Lung (tissue), 12 donors: ENCODE data around the gene MYLK. TPM values are rescaled to one million over a fixed set of nuclear protein-coding genes. Genes with fewer than 3 reads are reported as not detected.

Experiments used
- ATAC-seq: fragments of 200-7000 bp; cut with Tn5 transposase; one replicate; pipeline ENCODE4 v1.9.1; 2020; ENCODE audit warnings: moderate number of reproducible peaks; ENCODE audit not compliant: insufficient read depth, low FRiP score
- DNase-seq, 3 donors: peaks; one replicate each; pipeline ENCODE4 v3.0.0-alpha.2; 2013 to 2017
- H3K27ac ChIP-seq, 2 donors: one replicate each; pipeline ENCODE4 v1.5.1; 2013; ENCODE audit warnings: mild to moderate bottlenecking in 2 of 2, moderate library complexity in 2 of 2, control low read depth in 1 of 2, inconsistent platforms in 1 of 2, low read depth in 1 of 2, low read length in 1 of 2
- H3K27me3 ChIP-seq, 3 donors: one replicate each; pipeline ENCODE4 v1.5.1; 2013; ENCODE audit warnings: low read length in 2 of 3; ENCODE audit not compliant: control insufficient read depth in 3 of 3, insufficient read depth in 3 of 3
- H3K36me3 ChIP-seq, 4 donors: one replicate each; pipeline ENCODE4 v1.5.1; 2013; ENCODE audit warnings: low read length in 4 of 4, mild to moderate bottlenecking in 1 of 4, moderate library complexity in 1 of 4; ENCODE audit not compliant: control insufficient read depth in 4 of 4, insufficient read depth in 4 of 4
- H3K4me1 ChIP-seq, 5 donors: one replicate each; pipeline ENCODE4 v1.5.1; 2013; ENCODE audit warnings: low read length in 5 of 5, mild to moderate bottlenecking in 2 of 5, moderate library complexity in 1 of 5; ENCODE audit not compliant: control insufficient read depth in 5 of 5, insufficient read depth in 5 of 5
- H3K4me3 ChIP-seq: one replicate; pipeline ENCODE4 v1.5.1; 2013; ENCODE audit warnings: mild to moderate bottlenecking, control low read depth, moderate library complexity
- H3K9ac ChIP-seq, 2 donors: one replicate each; pipeline ENCODE4 v1.5.1; 2013; ENCODE audit warnings: low read length in 2 of 2, control low read depth in 1 of 2; ENCODE audit not compliant: insufficient read depth in 1 of 2
- H3K9me3 ChIP-seq, 4 donors: one replicate each; pipeline ENCODE4 v1.5.1; 2013; ENCODE audit warnings: low read length in 3 of 4, mild to moderate bottlenecking in 1 of 4, moderate library complexity in 1 of 4; ENCODE audit not compliant: control insufficient read depth in 4 of 4, insufficient read depth in 3 of 4
- WGBS, 2 donors: extraction: QIAGEN DNeasy Blood & Tissue Kit; methylation state at CpG; one replicate each; pipeline ENCODE4 v1.1.7; 2013; 5-methylcytosine and 5-hydroxymethylcytosine counted together
- polyA plus RNA-seq, 2 donors: library from polyadenylated mRNA; stranded (reverse); fragments of 200-250 nt; gene quantifications; one replicate each; pipeline ENCODE4 v1.2.1, GENCODE V29; 2013
- total RNA-seq, 2 donors: library from RNA; depleted of rRNA in 1 of 2; stranded (reverse); fragments of >200 nt in 1 of 2; gene quantifications; one replicate each; pipeline ENCODE4 v1.2.1, GENCODE V29; 2014 to 2021
- TF ChIP-seq, protein P1 (sequence below): IDR thresholded peaks from 2 replicates; pipeline ENCODE4 v1.5.1; 2012; ENCODE audit warnings: mild to moderate bottlenecking; ENCODE audit errors: control extremely low read depth, extremely low read depth
- donor health status: control.
- donor health status: control.
- donor health status: Bipolar disorder and iron deficiency.
- donor health status: healthy.
- donor health status: DM: yes; HTN: yes; CAD: no.

The MYLK gene
- total and polyA plus RNA-seq, 4 donors, result 23.3 to 324 (median 112) TPM

DNA sequence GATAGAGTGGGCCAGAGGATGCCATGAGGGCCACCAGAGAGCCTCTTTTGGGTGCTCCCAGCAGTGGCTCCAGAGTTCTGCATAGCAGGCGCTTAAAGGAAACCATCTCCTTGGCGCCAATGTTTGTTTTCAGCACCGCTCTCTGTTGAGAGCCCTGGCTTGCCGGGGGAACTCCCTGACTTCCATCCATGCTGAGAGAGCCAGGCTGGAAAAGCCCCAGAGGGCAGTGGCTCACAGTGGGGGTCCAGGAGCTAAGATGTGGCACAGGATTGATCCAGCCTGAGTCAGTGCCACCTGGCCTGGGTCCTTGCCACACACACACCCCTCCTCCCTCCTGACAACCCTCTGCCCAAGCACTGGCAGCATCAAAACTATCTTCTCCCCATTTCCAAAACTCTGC is 248.9 kb downstream of the MYLK start:
- Histone ChIP-seq H3K4me1 (peaks cover 0 to 35% (median 11%) of the 10 kb centered on the region in 5 donors), H3K27ac (peak overlapping the region in 1 of 2 donors; percentile 27), H3K27me3 (no peaks in the 10 kb centered on the region), H3K4me3 (no peak overlapping the region), H3K9me3 (no peaks in the 10 kb centered on the region), H3K36me3 (peaks cover 0 to 59% (median 35%) of the 10 kb centered on the region in 4 donors), H3K9ac (no peak overlapping the region)
- no peak for ATAC-seq
- TF ChIP-seq, protein P1, sequence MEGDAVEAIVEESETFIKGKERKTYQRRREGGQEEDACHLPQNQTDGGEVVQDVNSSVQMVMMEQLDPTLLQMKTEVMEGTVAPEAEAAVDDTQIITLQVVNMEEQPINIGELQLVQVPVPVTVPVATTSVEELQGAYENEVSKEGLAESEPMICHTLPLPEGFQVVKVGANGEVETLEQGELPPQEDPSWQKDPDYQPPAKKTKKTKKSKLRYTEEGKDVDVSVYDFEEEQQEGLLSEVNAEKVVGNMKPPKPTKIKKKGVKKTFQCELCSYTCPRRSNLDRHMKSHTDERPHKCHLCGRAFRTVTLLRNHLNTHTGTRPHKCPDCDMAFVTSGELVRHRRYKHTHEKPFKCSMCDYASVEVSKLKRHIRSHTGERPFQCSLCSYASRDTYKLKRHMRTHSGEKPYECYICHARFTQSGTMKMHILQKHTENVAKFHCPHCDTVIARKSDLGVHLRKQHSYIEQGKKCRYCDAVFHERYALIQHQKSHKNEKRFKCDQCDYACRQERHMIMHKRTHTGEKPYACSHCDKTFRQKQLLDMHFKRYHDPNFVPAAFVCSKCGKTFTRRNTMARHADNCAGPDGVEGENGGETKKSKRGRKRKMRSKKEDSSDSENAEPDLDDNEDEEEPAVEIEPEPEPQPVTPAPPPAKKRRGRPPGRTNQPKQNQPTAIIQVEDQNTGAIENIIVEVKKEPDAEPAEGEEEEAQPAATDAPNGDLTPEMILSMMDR, result no peak
- 65 to 79% methylated on average over 4 of the region's 4 CpGs for WGBS, 2 donors
- peak in 1 of 3 donors; percentile 50 for DNase-seq

DNA sequence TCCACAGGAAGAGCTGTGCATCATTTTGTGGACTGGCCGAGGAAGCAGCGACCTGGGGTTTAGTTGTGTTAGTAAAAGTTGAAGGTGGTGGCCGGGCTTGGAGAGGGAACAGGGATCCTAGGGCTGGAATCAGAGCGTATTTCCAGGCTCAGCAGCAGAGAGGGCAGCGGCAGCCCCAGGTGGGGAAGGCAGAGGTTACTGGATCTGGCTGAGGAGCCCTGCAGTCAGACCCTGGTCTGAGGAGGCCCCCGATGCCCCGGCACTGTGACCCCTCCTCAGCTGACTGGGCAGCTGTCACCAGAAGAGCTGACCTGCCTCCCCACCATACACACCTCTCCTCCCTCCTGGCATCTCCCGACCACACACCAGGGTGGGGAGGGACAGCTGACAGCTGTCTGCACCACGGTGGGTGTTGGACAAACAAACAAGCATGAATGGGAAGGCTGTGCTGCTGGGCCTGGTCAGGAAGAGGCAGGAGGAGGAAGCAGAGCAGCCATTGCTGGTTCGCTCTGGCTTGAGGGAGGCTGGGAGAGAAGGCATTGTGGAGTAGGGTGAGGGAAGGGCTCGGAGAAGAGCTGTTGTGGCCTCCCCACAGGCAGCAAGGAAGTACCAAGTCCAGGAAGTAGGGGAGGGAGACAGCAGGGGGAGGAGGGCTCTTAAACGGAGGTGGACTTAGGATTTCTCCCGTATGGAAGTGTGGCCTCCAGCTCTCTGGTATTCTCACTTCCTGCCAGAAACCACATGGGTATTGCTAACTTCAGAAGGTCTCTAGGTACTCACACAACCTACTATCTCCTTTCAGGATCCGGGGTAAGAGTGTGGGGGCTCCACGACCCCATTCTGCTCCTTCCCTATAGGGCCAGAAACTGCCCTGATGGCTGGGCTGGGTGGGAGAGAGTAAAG is 249.7 kb downstream of the MYLK start:
- peak overlapping the region in 1 of 2 donors; percentile 27 for H3K27ac ChIP-seq
- peaks cover 0 to 35% (median 11%) of the 10 kb centered on the region in 5 donors for H3K4me1 ChIP-seq
- TF ChIP-seq, protein P1, result no peak
- peaks cover 0 to 57% (median 36%) of the 10 kb centered on the region in 4 donors for H3K36me3 ChIP-seq
- H3K9me3 ChIP-seq, result no peaks in the 10 kb centered on the region
- H3K4me3 ChIP-seq, result no peak overlapping the region
- no peak overlapping the region for H3K9ac ChIP-seq
- H3K27me3 ChIP-seq, result no peaks in the 10 kb centered on the region
- no peak for DNase-seq
- ATAC-seq, result no peak
- 68 to 70% methylated on average over 15 of the region's 15 CpGs for WGBS, 2 donors

- TF ChIP-seq, protein P1, result no peak
- no peak overlapping the region for H3K9ac ChIP-seq
- peaks cover 0 to 57% (median 36%) of the 10 kb centered on the region in 4 donors for H3K36me3 ChIP-seq
- DNase-seq (no peak), ATAC-seq (no peak)
- H3K4me1 ChIP-seq, result peaks cover 0 to 35% (median 11%) of the 10 kb centered on the region in 5 donors
- no peaks in the 10 kb centered on the region for H3K9me3 ChIP-seq
- no peak overlapping the region for H3K4me3 ChIP-seq
- H3K27ac ChIP-seq, result no peak overlapping the region
- 79 to 88% methylated on average over 2 of the region's 2 CpGs for WGBS, 2 donors
- H3K27me3 ChIP-seq, result no peaks in the 10 kb centered on the region
Measured at GRCh38 chr3:123633530-123633929, 250.6 kb downstream of the MYLK start.
